Measurements from ENCODE around the gene NANS. TPM values are rescaled to one million over a fixed set of nuclear protein-coding genes. Genes with fewer than 3 reads are reported as not detected.

NANS gene
- total RNA-seq, 1 experiment from 2014 or later, result 48.9 TPM

- peak; percentile 50 for TF ChIP-seq ZFX (IDR thresholded peaks at IDR 0.05)
- no peak for TF ChIP-seq EGR1 (IDR thresholded peaks at IDR 0.05; ENCODE audit: low read depth)
- TF ChIP-seq REST (IDR thresholded peaks at IDR 0.05; ENCODE audit: low read depth), result no peak
- 0 out of 2 replicates have a peak, but pooled peaks have one; percentile 53 for TF ChIP-seq CBX3 (IDR thresholded peaks at IDR 0.05; ENCODE audit: low read depth)
These were observed at the start of gene NANS (continued) for GRCh38 chr9:98056269-98057137.

DNA sequence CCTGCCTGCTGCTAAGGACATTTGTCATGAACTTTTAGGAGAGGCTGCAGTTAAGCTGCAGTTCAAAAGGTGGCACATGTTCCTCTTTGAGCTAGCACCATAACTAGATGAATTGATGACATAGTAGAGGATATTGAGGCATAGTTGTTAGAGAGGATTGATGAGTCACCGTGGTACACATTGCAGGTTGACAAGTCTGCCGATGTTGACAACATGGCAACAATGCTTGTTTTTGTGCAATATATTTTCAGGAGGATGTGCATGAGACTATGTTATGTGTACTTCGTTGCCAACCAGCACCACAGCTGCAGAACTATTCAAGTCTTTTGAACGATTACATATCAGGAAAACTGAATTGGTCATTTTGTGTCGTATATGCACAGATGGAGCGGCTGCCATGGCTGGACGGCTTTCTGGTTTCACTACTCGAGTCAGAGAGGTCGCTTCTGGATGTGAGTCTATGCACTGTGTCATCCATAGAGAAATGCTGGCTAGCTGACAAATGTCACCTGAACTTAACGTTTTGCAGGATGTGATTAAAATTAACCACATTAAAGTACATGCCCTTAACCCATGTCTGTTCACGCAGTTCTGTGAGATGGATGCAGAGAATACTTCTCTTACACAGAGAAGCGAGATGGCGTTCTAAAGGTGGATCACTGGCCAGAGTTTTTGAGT lies 49.1 kb upstream of the NANS start:
- RAD21 ChIA-PET (ENCODE audit: low non-redundant PET in 1 of 2, low total read pairs in 2 of 2, uncharacterized antibody in 2 of 2, unreplicated experiment in 2 of 2), result no interaction called here
- DNase-seq (ENCODE audit: low read depth, low spot score), result no peak
- CTCF ChIA-PET, result no interaction called here
- no peak overlapping the region for H3K4me3 ChIP-seq (replicated peaks in 1 of 2; ENCODE audit: low read depth in 1 of 2, low read length in 2 of 2)
- intact Hi-C loops (cut with micrococcal nuclease), result no loop called here
- H2AFZ ChIP-seq (ENCODE audit: low read depth, low read length, poor library complexity, severe bottlenecking), result no peak overlapping the region
- H3K9me3 ChIP-seq (ENCODE audit: control insufficient read depth in 1 of 2, insufficient read depth in 1 of 2, low read depth in 1 of 2, low read length in 2 of 2), result no peaks in the 10 kb centered on the region
- no peak for ATAC-seq
- H3K27me3 ChIP-seq (ENCODE audit: insufficient read depth, low read length), result no peaks in the 10 kb centered on the region
- peaks cover 77% of the 10 kb centered on the region in 2 experiments for H3K36me3 ChIP-seq (ENCODE audit: control insufficient read depth in 1 of 2, insufficient read depth in 2 of 2, low read length in 2 of 2)
- H3K27ac ChIP-seq (ENCODE audit: low read depth, low read length), result no peak overlapping the region
- peaks cover 0 to 3% of the 10 kb centered on the region in 2 experiments; a peak in 1 of 4 replicates for H3K4me1 ChIP-seq (ENCODE audit: control insufficient read depth in 1 of 2, insufficient read depth in 2 of 2, low read length in 2 of 2)
- H3K79me2 ChIP-seq (ENCODE audit: insufficient read depth, low read length), result peaks cover 100% of the 10 kb centered on the region
- POLR2A ChIA-PET, result no interaction called here
- peaks cover 18% of the 10 kb centered on the region; the same call in 1 of the 2 replicates for H4K20me1 ChIP-seq (ENCODE audit: insufficient read depth)
- no peak overlapping the region for H3K4me2 ChIP-seq (ENCODE audit: low read length)
- BruUV-seq (replicated peaks), result no TSS peak
- no peak overlapping the region for H3K9ac ChIP-seq (ENCODE audit: low read length)
- H3K9me2 ChIP-seq (ENCODE audit: insufficient read depth), result no peaks in the 10 kb centered on the region
- TF ChIP-seq ZNF274 (IDR thresholded peaks at IDR 0.05; ENCODE audit: low read depth, low read length) (no peak), SIN3A (IDR thresholded peaks at IDR 0.05; ENCODE audit: low read depth) (no peak), EGR1 (IDR thresholded peaks at IDR 0.05; ENCODE audit: low read depth) (no peak), POLR2AphosphoS5 (IDR thresholded peaks at IDR 0.05; ENCODE audit: low read depth, low read length) (no peak), YY1 (IDR thresholded peaks at IDR 0.05; ENCODE audit: extremely low read depth, insufficient replicate concordance, low read depth, low read length) (no peak), ELF1 (IDR thresholded peaks at IDR 0.05; ENCODE audit: borderline replicate concordance, low read depth) (no peak), CEBPB (IDR thresholded peaks at IDR 0.05; ENCODE audit: low read depth) (no peak), SRF (IDR thresholded peaks at IDR 0.05; ENCODE audit: low read depth) (no peak), TCF7L2 (IDR thresholded peaks at IDR 0.05; ENCODE audit: borderline replicate concordance, extremely low read depth, insufficient read depth, insufficient read length) (no peak), REST (IDR thresholded peaks at IDR 0.05; ENCODE audit: low read depth) (no peak), CBX3 (IDR thresholded peaks at IDR 0.05; ENCODE audit: low read depth) (no peak)

Data from HCT116 (cell line).